GM18519 (cell line): Measurements from ENCODE around the gene CSK.

ENCODE experiments used
- ATAC-seq: cut with Tn5 transposase; IDR thresholded peaks from one replicate; pipeline ENCODE4 v1.9.1; 2021; ENCODE audit warnings: mild to moderate bottlenecking, moderate library complexity; ENCODE audit not compliant: unreplicated experiment, low FRiP score

CSK gene

DNA sequence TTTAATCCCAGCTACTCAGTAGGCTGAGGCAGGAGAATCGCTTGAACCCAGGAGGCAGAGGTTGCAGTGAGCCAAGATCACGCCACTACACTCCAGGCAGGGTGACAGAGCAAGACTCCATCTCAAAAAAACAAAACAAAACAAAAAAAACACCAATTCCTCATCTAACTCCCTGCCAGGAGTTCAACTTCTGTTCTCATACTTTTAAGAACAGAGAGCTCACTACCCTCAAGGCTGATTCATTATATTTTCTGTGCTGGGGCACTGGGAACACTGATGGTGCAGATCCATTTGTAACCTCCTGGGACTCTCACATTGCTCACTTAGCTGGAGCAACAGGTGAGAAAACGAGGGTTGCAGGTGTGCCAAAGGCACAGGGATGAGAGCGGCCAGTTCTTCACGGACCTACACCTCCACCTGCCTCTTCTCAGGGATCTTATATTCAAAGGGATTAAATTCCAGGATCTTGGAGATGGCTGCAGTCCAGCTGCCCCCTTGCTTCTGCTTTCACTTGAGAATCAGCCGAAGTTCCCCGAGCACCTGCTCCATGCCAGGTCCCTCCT is 12.3 kb upstream of the CSK start:
- ATAC-seq = no peak

DNA sequence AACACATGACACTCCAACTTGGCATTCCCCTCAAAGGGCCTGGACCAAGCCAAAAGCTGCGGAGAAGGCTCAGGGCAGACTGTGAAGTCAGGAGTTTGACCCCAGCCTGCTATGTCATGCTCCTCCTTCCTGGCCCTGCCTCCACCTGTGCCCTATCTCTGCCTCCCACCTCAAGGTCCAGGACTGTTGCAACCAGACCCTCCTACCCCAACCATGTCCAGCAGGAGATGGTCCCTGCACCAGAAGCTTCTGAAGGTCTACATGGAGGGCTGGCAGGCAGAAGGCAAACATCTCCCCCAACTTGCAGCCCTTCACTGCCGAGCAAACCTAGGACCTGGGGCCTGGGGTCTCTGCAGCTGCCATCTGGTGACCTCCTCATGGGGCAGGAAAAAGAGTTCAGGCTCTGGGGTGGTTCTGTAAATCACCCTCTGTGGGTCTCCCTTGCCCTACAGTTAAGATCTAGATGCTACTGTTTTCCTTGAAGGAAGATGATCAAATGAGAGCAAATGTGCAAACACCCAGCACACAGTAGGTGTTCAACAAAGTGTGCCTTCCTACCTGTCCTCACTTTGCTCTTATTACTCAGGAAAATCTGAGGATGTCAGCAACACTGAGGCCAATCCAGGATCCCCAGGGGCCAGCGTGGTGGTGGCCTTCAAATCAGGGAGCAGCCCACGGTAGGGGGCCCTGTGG is 11.5 kb upstream of the CSK start:
- no peak for ATAC-seq

DNA sequence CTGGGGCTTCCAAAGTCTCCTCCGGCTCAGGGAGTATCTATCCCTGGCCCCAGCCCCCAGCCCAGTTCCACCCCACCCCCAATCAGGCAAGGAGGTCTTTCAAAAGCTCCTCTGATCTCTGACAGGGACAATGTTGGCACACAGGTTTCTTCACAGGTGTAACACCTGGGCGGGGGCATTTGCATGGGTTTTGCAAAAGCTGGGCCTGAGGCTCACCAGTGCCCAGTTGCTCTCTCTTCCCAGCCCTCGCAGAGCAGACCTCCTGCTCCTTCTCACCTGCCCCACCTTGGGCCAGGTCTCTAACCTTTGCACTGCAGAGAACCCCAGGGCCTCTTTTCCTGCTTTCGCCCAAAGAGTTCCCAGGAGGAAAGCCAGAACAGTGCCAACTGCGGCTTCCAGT is 8.6 kb upstream of the CSK start:
- ATAC-seq = no peak

DNA sequence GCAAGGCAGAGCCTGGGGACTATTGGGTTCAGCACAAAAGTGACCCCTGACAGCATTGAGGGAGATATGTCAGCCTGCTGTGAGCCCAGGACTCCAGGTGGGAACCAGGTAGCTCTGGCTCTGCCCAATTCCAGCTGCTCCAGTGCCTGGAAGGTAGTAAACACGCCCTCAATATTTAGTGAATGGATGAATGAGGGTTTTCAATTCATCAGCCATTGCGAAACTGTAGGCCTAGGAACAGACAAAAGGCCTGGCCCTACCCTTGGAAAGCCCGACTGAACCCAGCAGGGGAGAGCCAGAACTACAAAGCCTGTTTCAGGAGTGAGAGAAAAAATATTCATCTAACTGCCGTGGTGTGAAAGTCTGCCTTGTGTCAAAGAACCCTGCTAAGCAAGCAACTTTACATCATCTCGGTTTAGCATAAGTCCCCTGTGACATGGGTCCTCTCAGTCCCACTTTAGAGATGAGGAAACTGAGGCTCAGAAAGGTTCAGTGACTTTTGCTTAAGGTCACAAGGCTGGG is 8.1 kb upstream of the CSK start:
- ATAC-seq = no peak

DNA sequence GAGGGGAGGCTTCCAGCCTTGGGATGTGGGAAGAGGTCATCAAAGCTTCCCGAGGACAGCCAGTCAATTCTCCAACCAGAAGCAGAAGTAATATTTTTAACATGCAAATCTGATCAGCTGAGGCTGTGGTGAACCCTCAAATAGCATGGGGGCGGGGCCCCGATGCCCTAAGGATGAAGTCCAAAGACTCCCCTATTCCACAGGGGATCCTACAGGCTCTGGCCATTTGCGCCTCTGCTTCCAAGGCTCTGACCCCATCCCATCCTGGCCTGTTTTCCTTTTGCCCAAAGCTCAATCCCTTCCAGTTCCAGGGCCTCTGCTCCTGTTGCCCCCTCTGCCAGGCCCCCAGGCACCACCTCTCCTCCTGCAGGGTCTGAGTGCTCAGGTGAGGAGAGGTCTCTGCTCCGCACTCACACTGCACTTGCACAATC is 6.7 kb upstream of the CSK start:
- ATAC-seq = no peak

DNA sequence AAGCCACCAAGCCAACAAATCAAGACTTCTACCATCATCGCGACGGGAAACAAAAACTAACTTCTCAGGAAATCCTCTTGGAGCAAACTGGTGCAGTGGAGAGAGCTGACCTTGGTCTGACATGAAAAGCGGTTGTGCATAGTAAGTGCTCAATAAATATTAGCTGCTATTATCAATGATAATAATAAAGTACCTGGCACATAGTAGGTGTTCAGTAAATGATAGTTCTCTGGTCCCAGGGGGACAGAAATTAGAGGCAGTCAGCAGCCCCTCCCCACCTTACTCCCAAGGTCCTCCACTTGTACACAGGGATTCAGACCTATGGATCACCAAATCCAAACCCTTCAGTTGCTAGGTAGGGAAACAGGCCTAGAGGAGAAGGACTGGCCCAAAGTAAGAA is 6.0 kb upstream of the CSK start:
- no peak for ATAC-seq

DNA sequence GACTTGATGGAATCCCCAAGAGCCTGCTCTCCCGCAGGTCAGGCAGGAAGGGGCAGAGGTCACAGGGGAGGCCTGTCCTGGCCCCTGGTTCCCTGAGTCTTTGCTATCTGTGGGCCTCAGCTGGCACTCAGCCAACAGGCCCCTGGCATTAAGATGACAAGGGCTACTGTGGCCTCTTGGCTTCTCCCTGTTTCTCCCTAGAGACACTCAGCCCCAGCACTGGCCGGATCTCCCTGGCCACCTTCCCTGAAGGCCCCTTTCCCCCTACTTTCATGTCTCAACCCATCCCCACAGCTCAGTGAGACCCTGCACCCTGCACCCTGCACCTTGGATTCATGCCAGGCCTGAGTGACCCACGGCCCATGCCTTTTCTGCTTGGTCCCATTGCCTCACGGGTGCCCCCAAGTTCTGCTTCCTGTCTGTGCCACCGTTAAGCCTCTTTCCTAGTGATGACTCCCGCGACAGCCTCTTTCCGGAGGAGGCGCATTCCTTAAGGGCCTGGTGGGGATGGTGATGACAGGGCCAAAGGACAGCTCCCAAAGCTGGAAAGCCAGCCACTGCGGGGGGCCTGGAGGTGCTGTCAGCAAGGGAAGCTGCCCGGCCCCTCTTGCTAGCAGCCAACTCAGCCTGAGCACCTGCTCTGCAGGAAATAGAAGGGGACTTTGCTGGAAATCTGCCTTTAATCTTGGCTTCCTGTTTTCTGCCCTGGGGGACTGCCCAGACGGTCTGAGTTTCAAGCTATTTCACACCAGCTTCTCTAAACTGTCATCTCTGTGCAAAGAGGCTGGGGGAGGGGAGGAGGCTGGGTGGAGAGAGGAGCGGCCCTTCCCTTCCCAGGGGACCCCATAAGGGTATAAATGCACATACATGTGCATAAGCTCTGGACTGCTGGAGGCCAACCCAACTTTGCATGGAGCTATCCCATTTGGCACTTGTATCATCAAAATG is 4.8 kb upstream of the CSK start:
- ATAC-seq = no peak

DNA sequence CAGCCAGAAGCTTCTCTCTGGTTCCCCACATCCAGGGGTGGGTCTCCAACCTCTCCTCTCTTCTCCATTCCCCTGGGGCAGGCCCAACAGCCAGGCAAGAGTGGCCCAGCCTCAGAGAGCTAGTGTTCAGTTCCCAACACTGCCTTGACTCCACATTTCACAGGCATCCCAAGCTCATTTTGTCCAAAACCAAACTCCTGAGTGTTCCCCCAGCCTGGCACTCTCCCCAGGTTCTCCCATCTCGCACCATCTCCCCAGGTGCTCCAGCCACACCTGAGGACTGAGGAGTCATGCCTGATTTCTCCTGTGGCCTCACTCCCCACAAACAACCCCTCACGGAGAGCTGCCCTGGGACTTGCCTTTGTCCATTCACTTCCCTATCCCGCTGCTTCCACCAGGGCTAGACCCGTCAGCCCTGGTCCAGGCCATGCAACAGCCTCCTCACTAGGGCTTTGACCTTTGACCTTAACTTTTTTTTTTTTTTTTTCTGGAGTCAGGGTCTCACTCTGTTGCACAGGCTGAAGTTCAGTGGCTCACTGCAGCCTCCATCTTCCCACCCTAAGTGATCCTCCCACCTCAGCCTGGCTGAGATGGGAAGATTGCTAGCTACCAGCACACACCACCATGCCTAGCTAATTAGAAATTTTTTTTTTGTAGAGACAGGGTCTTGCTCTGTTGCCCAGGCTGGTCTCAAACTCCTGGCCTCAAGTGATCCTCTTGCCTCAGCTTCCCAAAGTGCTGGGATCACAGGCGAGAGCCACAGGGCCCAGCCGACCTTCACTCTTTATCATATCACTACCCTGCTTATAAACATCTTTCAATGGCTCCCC is 3.9 kb upstream of the CSK start:
- no peak for ATAC-seq

DNA sequence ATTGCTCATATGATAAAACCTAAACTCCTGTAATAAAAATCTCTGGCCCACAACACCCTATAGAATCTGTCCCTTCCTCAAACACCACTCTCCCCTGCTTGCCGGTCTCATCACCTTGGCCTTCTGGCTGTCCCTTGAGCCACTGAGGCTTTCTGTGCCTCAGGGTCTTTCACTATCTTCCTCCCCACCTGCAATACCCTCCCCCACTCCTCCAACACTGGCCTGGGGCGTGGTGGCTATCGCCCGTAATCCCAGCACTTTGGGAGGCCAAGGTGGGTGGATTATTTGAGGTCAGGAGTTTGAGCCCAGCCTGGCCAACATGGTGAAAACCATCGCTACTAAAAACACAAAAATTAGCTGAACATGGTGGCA is 3.3 kb upstream of the CSK start:
- ATAC-seq = no peak

DNA sequence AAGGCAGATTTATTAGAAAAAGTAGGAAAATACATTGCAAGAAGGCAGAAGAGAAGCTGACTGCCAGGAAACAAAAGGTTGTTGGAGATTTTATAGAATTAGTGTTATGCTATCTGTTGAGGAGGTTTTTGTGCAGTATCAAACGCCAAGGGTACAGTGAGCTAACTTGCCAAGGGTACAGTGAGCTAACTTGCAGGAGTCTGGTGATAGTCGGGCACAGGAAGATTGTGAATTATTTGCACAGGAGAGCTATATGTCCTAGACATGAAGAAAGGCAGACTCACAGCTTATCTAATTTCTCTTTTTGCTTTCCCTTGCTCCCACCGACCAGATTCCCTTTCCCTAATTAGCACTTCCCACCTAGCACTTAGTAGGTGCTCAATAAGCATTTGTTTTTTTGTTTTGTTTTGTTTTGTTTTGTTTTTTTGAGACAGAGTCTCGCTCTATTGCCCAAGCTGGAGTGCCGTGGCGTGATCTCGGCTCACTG is 2.7 kb upstream of the CSK start:
- no peak for ATAC-seq

DNA sequence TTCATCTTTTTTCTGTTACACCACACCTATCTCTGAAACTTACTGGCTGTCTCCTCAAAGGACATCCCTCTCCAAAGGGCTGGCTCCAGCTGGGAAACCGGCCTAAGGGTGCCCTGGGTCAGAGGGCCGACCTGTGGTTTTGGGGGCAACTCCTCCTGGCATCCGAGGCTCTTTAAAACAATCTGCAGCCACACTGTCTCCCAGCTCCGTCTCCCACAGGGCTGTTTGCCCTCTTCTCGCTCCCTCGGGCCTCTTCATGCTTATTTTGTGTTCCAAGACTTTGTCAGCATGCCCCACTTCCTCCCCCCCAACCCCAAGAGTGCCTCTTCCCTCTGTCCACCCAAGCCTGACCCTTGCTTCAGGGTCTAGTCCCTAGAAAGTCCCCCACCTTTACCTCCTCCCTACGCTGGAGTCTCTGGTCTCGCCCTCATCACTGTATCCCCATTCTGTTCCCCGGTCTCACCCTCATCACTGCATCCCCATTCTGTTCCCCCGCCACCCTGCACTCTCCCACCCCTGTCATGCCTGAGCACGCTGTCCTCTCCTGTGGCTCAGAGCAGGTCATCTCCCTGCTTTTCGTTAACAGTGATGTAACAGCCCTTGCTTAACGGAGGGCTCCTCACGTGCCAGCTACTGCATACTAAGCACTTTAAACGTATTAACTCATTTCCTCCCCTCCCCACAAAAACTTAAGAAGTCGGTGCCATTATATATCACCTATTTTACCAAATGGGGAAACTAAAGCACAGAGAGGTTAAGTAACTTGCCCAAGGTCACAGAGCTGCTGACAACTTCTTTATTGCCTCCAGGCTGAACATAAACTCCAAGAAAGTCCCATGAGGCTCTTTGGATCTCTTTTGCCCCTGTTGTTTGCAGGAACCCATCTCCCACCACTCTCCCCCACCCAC is 1.1 kb upstream of the CSK start:
- no peak for ATAC-seq

DNA sequence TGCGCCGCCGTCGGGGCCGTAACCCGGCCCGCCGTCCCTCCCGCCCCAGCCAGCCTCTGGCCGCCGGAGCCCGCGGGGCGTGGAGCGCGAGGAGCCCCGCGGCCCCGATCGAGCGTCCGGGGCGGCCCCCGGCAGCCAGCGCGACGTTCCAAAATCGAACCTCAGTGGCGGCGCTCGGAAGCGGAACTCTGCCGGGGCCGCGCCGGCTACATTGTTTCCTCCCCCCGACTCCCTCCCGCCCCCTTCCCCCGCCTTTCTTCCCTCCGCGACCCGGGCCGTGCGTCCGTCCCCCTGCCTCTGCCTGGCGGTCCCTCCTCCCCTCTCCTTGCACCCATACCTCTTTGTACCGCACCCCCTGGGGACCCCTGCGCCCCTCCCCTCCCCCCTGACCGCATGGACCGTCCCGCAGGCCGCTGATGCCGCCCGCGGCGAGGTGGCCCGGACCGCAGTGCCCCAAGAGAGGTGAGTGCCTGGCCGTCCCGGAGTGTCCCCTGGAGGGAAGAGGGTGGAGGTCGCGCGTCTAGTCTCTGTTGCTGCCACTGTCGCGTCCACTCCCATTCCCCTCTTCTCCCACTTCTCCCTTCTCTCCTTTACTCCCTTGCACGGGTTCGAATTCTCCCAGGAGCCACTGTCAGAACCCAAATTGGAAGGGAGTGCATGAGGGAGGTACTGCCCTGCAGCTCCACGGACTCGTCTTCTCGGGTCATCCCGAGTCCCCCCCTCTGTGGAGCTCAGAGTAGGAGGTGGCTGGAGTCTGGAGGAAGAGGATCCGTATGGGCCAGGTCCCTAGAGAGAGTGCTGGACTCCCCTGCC is 585 bp downstream of the CSK start:
- no peak for ATAC-seq

DNA sequence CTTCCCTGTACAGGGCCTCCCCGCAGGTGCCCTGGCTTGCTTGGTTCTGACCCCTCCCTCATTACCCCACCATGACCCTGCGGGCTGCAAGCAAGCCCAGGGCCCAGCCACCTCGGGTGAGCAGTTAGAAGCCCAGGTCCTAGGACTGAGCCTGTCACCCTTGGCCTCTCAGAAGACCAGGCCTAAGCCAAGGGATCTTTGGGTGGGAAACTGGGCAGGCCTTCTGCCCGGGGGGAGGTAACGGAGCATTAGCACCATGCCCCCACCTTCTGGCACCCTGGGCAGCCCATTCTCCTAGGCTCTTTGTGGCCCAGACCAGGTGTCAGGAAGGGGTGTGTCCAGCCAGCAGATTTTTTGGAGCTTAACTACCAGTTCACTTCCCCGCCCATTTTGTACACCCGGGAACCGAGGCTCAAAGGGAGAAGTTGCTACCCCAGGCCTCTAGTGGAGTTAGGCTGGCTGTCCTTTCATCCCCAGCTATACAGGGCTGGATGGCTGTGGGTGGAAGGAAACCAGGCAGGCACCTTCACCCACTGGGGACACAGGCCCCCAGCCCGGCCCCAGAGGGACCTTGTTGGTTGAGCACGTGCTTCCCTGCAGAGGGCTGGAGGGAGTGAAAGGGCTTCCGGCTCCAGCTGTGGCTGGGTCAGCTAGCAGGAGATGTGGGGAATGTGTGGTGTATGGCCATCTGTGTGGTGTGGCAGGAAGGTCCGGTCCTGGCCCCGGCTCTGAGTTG is 1.4 kb downstream of the CSK start:
- ATAC-seq = no peak

DNA sequence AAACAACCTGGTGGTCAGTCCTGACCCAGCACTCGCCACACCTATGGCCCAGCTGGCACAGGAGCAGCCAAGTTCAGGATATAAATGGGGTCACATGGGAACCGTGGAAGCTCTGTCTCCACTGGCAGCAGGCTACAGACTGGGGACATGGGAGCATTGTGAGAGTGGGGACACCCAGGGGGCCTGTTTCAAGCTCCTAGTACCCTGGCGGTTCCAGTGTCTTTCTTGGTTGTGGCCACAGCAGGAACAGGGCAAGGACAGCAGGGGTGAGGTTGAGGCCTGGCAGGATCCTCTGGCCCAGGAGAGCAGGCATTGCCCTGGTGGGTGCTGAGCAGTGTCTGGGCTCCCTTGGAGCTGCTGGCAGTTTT is 1.9 kb downstream of the CSK start:
- no peak for ATAC-seq

DNA sequence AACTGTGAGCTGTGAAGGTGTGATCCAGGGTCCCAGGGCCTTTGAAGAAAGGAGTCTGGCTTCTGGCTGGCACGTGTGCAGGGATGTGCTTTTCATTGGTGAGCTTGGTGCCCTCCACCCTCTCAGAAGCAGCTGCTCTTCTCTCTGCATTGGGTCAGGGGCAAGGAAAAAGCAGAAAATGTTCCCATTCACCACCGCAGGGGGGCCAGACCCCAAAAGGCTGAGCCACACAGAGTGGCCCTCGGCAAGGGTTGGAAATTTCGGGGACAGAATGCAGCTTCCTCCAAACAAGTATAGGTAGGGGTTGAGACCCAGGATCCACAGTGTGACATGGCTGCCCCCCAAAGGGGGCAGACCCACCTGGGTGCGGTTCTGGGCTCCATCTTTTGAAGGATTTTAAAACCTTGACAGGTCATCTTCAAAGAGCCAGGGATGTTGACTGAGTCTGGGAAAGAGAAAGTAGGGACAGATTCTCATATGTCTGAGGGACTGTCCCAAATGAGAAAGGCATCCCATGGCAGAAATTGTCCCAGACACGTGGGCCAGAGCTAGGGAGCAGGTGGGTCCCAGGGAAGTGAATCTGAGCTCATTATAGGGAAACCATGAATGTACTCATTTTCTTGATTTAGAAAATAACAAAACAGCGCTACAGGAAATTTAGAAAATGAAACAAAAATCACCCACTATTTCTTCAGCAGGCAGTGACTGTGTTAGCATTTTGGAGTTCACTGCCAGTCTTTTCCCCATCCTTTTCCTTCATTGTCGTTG is 2.7 kb downstream of the CSK start:
- no peak for ATAC-seq

DNA sequence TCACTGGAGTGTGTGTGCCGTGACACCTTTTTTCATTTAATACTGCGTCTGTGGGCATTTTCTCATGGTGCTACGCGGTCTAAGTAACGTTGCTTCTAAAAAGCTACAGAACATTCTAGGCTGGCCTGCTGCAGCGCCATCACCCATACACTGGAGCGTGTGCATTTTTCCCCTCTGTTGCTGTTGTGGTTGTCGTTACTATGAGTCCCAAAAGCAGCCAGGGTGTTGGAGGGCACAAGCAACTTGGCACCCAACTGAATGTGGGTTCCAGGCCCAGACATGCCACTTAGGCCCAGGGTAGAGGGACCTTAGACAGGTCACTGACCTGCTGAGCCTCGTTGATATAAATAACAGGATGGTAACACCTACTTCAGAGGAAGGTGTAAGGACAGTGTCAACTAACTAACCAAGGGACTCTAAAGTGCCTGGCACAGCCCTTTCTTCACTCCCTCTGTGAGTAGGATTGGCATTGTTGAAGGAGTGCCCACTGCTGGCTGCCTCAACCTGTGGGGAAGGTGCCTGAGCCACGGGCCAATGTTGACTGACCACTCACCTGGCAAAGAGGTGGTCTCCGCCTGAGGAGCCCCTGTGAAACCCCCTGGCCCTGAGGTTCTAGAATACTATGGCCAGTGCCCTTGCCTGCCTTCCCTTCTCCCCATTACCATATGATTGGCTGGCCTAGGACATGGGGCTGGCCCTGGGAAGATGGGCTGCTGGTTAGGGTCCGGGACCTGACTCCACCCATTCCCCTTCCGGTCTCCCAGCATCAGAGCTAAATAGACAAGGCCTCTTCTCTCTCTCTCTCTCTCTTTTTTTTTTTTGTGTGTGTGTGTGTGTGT is 3.5 kb downstream of the CSK start:
- ATAC-seq = no peak
